ENCODE measurements around the gene WDR17. TPM values are rescaled to one million over a fixed set of nuclear protein-coding genes. Genes with fewer than 3 reads are reported as not detected.

The WDR17 gene
- total and polyA plus RNA-seq, 2 of the 8 experiments (the other 6 are each of a cell fraction or from before 2014, with no cell fraction given): 1.4 to 3.3 TPM

DNA sequence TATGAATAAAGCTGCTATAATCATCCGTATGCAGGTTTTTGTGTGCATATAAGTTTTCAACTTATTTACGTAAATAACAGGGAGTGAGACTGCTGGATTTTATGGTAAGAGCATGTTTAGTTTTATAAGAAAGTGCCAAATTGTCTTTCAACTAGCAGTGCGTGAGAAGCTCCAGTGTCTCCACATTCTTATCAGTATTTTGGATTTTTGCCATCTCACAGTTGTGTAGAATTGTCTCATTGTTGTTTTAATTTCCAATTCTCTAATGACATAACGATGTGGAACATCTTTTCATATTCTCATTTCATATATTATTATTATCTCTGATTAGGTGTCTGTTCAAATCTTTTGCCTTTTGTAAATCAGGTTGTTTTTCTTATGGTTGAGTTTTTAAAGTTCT lies 49.0 kb upstream of the WDR17 start (continued):
- no peak for TF ChIP-seq POLR2A (IDR thresholded peaks at IDR 0.05; ENCODE audit: control extremely low read depth in 1 of 2, low read depth in 2 of 2, low read length in 2 of 2)
- TF ChIP-seq KDM1A (IDR thresholded peaks at IDR 0.05; ENCODE audit: borderline replicate concordance, low read length): no peak
- TF ChIP-seq SRF (IDR thresholded peaks at IDR 0.05; ENCODE audit: low read depth, low read length): no peak
- TF ChIP-seq FOSL1 (IDR thresholded peaks at IDR 0.05; ENCODE audit: insufficient read depth, low read depth, low read length): no peak
- TF ChIP-seq KDM4A (IDR thresholded peaks at IDR 0.05; ENCODE audit: low read depth, low read length, severe bottlenecking): no peak
- TF ChIP-seq SAP30 (IDR thresholded peaks at IDR 0.05; ENCODE audit: insufficient read depth, insufficient replicate concordance, low read length): no peak
- TF ChIP-seq KDM5A (IDR thresholded peaks at IDR 0.05; ENCODE audit: low read length): no peak
